ENCODE results near the gene ARSG. TPM values are rescaled to one million over a fixed set of nuclear protein-coding genes. Genes with fewer than 3 reads are reported as not detected.

Gene ARSG
- total and polyA plus RNA-seq, 2 of the 13 experiments (the other 11 are each of a cell fraction or from before 2014, with no cell fraction given) = 3.7 to 15.2 TPM

GRCh38 chr17:68290268-68290954, 884 bp upstream of the ARSG start (continued):
- TF ChIP-seq, protein P1, sequence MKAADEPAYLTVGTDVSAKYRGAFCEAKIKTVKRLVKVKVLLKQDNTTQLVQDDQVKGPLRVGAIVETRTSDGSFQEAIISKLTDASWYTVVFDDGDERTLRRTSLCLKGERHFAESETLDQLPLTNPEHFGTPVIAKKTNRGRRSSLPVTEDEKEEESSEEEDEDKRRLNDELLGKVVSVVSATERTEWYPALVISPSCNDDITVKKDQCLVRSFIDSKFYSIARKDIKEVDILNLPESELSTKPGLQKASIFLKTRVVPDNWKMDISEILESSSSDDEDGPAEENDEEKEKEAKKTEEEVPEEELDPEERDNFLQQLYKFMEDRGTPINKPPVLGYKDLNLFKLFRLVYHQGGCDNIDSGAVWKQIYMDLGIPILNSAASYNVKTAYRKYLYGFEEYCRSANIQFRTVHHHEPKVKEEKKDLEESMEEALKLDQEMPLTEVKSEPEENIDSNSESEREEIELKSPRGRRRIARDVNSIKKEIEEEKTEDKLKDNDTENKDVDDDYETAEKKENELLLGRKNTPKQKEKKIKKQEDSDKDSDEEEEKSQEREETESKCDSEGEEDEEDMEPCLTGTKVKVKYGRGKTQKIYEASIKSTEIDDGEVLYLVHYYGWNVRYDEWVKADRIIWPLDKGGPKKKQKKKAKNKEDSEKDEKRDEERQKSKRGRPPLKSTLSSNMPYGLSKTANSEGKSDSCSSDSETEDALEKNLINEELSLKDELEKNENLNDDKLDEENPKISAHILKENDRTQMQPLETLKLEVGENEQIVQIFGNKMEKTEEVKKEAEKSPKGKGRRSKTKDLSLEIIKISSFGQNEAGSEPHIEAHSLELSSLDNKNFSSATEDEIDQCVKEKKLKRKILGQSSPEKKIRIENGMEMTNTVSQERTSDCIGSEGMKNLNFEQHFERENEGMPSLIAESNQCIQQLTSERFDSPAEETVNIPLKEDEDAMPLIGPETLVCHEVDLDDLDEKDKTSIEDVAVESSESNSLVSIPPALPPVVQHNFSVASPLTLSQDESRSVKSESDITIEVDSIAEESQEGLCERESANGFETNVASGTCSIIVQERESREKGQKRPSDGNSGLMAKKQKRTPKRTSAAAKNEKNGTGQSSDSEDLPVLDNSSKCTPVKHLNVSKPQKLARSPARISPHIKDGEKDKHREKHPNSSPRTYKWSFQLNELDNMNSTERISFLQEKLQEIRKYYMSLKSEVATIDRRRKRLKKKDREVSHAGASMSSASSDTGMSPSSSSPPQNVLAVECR (CRISPR knock-in tag; IDR thresholded peaks at IDR 0.05; ENCODE audit: borderline replicate concordance) = peak; percentile 66
- TF ChIP-seq BRCA1 (CRISPR knock-in tag; IDR thresholded peaks at IDR 0.05) (no peak), ZNF296 (CRISPR knock-in tag; conservative IDR thresholded peaks at IDR 0.05) (no peak), ZNF468 (CRISPR knock-in tag; IDR thresholded peaks at IDR 0.05) (no peak), GTF3A (CRISPR knock-in tag; conservative IDR thresholded peaks at IDR 0.05) (no peak), ATRX (CRISPR knock-in tag; IDR thresholded peaks at IDR 0.05; ENCODE audit: borderline replicate concordance) (no peak), AKAP8 (CRISPR knock-in tag; IDR thresholded peaks at IDR 0.05) (0 out of 2 replicates have a peak, but pooled peaks have one; percentile 33), TEAD3 (CRISPR knock-in tag; optimal IDR thresholded peaks at IDR 0.05; ENCODE audit: borderline replicate concordance) (peak; percentile 40), ZNF7 (CRISPR knock-in tag; IDR thresholded peaks at IDR 0.05) (no peak), ZSCAN30 (CRISPR knock-in tag; IDR thresholded peaks at IDR 0.05) (no peak), PHB2 (IDR thresholded peaks at IDR 0.05; ENCODE audit: partially characterized antibody) (no peak), ZNF775 (CRISPR knock-in tag; IDR thresholded peaks at IDR 0.05; ENCODE audit: borderline replicate concordance) (no peak), TBX3 (IDR thresholded peaks at IDR 0.05; ENCODE audit: borderline replicate concordance) (no peak), SMYD3 (CRISPR knock-in tag; IDR thresholded peaks at IDR 0.05) (no peak; the same call in 1 of the 2 replicates), ZBTB1 (CRISPR knock-in tag; IDR thresholded peaks at IDR 0.05; ENCODE audit: borderline replicate concordance) (no peak), ZSCAN31 (CRISPR knock-in tag; IDR thresholded peaks at IDR 0.05; ENCODE audit: low read depth) (peak; percentile 65; the same call in 1 of the 2 replicates), SOX13 (IDR thresholded peaks at IDR 0.05) (no peak), SOX13 (CRISPR knock-in tag; conservative IDR thresholded peaks at IDR 0.05 in 1 of 2, IDR thresholded peaks at IDR 0.05 in 1 of 2) (peak in 1 of 2 experiments; percentile 5; a peak in 1 of 4 replicates), ZFX (CRISPR knock-in tag; IDR thresholded peaks at IDR 0.05; ENCODE audit: low read depth) (no peak), RCOR2 (CRISPR knock-in tag; IDR thresholded peaks at IDR 0.05) (no peak), DR1 (CRISPR knock-in tag; IDR thresholded peaks at IDR 0.05) (no peak), HNF4G (IDR thresholded peaks at IDR 0.05; ENCODE audit: borderline replicate concordance, low read depth, low read length) (no peak), HNF4G (CRISPR knock-in tag; IDR thresholded peaks at IDR 0.05; ENCODE audit: borderline replicate concordance, low read depth) (no peak), MAFG (CRISPR knock-in tag; IDR thresholded peaks at IDR 0.05) (no peak), GPN1 (CRISPR knock-in tag; IDR thresholded peaks at IDR 0.05; ENCODE audit: borderline replicate concordance) (no peak)
- TF ChIP-seq, protein P2, sequence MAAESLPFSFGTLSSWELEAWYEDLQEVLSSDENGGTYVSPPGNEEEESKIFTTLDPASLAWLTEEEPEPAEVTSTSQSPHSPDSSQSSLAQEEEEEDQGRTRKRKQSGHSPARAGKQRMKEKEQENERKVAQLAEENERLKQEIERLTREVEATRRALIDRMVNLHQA (CRISPR knock-in tag; IDR thresholded peaks at IDR 0.05) = no peak
- TF ChIP-seq, protein P3, sequence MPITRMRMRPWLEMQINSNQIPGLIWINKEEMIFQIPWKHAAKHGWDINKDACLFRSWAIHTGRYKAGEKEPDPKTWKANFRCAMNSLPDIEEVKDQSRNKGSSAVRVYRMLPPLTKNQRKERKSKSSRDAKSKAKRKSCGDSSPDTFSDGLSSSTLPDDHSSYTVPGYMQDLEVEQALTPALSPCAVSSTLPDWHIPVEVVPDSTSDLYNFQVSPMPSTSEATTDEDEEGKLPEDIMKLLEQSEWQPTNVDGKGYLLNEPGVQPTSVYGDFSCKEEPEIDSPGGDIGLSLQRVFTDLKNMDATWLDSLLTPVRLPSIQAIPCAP (CRISPR knock-in tag; IDR thresholded peaks at IDR 0.05; ENCODE audit: low read depth) = no peak
